NCI-H146 treated with DMSO at 0.1 percent for 48 hours (cell line): ENCODE data around the gene GDF10.

ENCODE experiments used
- DNase-seq: peaks from one replicate; lab custom pipeline; 2025; ENCODE audit not compliant: unreplicated experiment; lab: John Stamatoyannopoulos, UW

The GDF10 gene

GRCh38 chr10:47291682-47292081 lies 8.3 kb upstream of the GDF10 start:
- DNase-seq: no peak

- no peak for DNase-seq
Measured at GRCh38 chr10:47294057-47294456, 5.9 kb upstream of the GDF10 start.

- no peak for DNase-seq
Measured at GRCh38 chr10:47294501-47294900, 5.5 kb upstream of the GDF10 start.

- DNase-seq: no peak
Measured at GRCh38 chr10:47295411-47295810, 4.6 kb upstream of the GDF10 start.

GRCh38 chr10:47296156-47296894 lies 3.7 kb upstream of the GDF10 start:
- no peak for DNase-seq

GRCh38 chr10:47296941-47297340 lies 3.1 kb upstream of the GDF10 start:
- DNase-seq: no peak

- DNase-seq: no peak
Measured at GRCh38 chr10:47297866-47298540, 2.0 kb upstream of the GDF10 start.

- no peak for DNase-seq
Measured at GRCh38 chr10:47298715-47299114, 1.3 kb upstream of the GDF10 start.

- no peak for DNase-seq
Measured at GRCh38 chr10:47300429-47300931, 483 bp downstream of the GDF10 start.

- DNase-seq: no peak
Measured at GRCh38 chr10:47301833-47302232, 1.8 kb downstream of the GDF10 start.

- DNase-seq: no peak
Measured at GRCh38 chr10:47303105-47303504, 3.1 kb downstream of the GDF10 start.

GRCh38 chr10:47303866-47304265 lies 3.9 kb downstream of the GDF10 start:
- DNase-seq: no peak

GRCh38 chr10:47305566-47305965 lies 5.6 kb downstream of the GDF10 start:
- DNase-seq: no peak

GRCh38 chr10:47306387-47307210 lies 6.6 kb downstream of the GDF10 start:
- DNase-seq: no peak

GRCh38 chr10:47307381-47307780 lies 7.4 kb downstream of the GDF10 start:
- no peak for DNase-seq

- no peak for DNase-seq
Measured at GRCh38 chr10:47308775-47309174, 8.8 kb downstream of the GDF10 start.

- DNase-seq: no peak
Measured at GRCh38 chr10:47309408-47310089, 9.6 kb downstream of the GDF10 start.

- DNase-seq: no peak
Measured at GRCh38 chr10:47310090-47310505, 10.1 kb downstream of the GDF10 start.

- DNase-seq: no peak
Measured at GRCh38 chr10:47311193-47311931, 11.4 kb downstream of the GDF10 start.

- peak; percentile 14 for DNase-seq
Measured at GRCh38 chr10:47311932-47312662, 12.1 kb downstream of the GDF10 start.
